SH-SY5Y (cell line): Measurements from ENCODE around the gene SCNN1B.

ENCODE experiments used
- GATA2 ChIP-seq: IDR thresholded peaks from 2 replicates; pipeline ENCODE4 v1.6.1; 2011; ENCODE audit warnings: mild to moderate bottlenecking, low read depth, low read length
- GATA3 ChIP-seq: IDR thresholded peaks from 2 replicates; pipeline ENCODE4 v1.6.1; 2011; ENCODE audit warnings: low read depth, mild to moderate bottlenecking, low read length, moderate library complexity

GRCh38 chr16:23257682-23258081 is 44.4 kb upstream of the SCNN1B start:
- TF ChIP-seq GATA2 (no peak), GATA3 (no peak)
